Measurements from ENCODE around the gene WNT10A.

WNT10A gene

DNA sequence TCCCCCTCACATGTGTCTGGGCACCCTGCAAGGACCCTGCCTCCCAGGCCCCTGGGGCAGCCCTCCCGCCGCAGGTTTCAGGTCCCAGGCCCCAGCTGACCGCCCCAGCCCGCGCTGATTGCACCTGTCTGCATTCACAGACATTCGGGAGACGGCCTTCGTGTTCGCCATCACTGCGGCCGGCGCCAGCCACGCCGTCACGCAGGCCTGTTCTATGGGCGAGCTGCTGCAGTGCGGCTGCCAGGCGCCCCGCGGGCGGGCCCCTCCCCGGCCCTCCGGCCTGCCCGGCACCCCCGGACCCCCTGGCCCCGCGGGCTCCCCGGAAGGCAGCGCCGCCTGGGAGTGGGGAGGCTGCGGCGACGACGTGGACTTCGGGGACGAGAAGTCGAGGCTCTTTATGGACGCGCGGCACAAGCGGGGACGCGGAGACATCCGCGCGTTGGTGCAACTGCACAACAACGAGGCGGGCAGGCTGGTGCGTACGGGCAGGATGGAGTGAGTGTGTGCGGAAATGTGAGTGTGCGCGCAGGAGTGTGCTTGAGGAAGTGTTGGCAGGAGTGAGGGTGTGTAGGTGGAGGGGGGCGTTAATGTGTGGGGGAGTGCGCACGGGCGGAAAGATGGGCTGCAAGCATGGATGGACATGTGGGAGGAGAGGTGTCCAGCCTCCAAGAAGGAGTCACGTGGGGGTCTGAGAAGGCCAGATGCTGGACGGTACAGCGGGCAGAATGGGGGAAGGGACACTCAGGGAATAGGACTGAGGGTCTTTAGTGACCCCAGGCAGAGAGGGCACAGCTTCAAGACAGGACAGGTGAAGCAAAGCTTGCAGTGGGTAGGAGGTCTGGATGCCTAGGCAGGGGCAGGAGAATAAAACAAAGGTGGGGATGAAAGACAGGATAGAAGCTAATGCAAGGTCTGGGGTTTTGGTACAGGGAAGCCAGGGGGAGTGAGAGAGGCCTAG, 9.0 kb upstream of the WNT10A start:
- Histone ChIP-seq H3K9ac (ENCODE audit: low read length) (no peak overlapping the region), H3K4me1 (ENCODE audit: control insufficient read depth, insufficient read depth, low read length) (no peaks in the 10 kb centered on the region), H3K9me3 (ENCODE audit: control insufficient read depth, low read length) (no peaks in the 10 kb centered on the region), H3K36me3 (ENCODE audit: control insufficient read depth, insufficient read depth, low read length, severe bottlenecking) (no peaks in the 10 kb centered on the region), H3K4me3 (ENCODE audit: low read length) (no peak overlapping the region), H3K27me3 (replicated peaks; ENCODE audit: control insufficient read depth, insufficient read depth, low read length) (peaks cover 90% of the 10 kb centered on the region)
- no peak for DNase-seq (ENCODE audit: low read depth)

DNA sequence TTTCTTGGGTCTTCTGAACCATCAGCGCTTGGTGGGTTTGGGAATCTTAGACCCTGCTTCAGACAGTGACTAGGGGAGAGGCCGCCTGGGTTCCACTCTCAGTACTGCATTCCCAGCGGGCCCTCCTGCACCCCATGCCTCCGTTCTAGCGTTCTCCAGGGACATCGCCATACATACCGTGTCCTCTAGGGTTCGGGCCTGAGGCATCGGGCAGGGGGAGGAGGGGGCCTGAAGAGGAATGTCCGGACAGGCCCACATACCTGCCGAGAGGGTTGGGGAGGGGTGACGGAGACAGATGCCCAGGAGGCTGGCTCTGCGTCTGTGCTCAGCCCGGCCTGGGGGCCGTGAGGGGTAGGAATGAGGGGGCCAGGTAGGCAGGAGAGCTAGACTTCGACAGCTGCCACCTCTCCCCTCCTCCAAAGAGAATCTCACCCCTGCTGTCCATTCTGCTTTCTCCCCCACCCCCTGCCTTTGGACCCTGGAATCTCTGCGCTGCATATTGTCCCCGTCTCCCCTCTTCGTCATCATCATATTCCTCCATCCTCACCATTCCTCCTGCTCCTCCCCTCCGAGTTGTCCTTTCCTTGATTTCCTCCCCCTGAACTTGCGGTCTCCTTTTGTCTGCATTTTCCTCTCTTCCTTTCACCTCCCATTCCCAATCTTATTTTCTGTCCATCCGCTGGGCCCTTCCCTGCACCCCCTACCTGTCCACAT, 7.8 kb upstream of the WNT10A start:
- H3K9me3 ChIP-seq (ENCODE audit: control insufficient read depth, low read length) = no peaks in the 10 kb centered on the region
- H3K4me3 ChIP-seq (ENCODE audit: low read length) = no peak overlapping the region
- DNase-seq (ENCODE audit: low read depth) = no peak
- no peak overlapping the region for H3K9ac ChIP-seq (ENCODE audit: low read length)
- H3K4me1 ChIP-seq (ENCODE audit: control insufficient read depth, insufficient read depth, low read length) = no peaks in the 10 kb centered on the region
- H3K36me3 ChIP-seq (ENCODE audit: control insufficient read depth, insufficient read depth, low read length, severe bottlenecking) = no peaks in the 10 kb centered on the region
- peaks cover 88% of the 10 kb centered on the region for H3K27me3 ChIP-seq (replicated peaks; ENCODE audit: control insufficient read depth, insufficient read depth, low read length)

DNA sequence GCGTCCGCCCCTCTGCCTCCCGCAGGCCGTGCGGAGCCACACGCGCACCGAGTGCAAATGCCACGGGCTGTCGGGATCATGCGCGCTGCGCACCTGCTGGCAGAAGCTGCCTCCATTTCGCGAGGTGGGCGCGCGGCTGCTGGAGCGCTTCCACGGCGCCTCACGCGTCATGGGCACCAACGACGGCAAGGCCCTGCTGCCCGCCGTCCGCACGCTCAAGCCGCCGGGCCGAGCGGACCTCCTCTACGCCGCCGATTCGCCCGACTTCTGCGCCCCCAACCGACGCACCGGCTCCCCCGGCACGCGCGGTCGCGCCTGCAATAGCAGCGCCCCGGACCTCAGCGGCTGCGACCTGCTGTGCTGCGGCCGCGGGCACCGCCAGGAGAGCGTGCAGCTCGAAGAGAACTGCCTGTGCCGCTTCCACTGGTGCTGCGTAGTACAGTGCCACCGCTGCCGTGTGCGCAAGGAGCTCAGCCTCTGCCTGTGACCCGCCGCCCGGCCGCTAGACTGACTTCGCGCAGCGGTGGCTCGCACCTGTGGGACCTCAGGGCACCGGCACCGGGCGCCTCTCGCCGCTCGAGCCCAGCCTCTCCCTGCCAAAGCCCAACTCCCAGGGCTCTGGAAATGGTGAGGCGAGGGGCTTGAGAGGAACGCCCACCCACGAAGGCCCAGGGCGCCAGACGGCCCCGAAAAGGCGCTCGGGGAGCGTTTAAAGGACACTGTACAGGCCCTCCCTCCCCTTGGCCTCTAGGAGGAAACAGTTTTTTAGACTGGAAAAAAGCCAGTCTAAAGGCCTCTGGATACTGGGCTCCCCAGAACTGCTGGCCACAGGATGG, 7.1 kb upstream of the WNT10A start:
- H3K27me3 ChIP-seq (replicated peaks; ENCODE audit: control insufficient read depth, insufficient read depth, low read length) = peaks cover 87% of the 10 kb centered on the region
- H3K4me3 ChIP-seq (ENCODE audit: low read length) = no peak overlapping the region
- no peak overlapping the region for H3K9ac ChIP-seq (ENCODE audit: low read length)
- H3K4me1 ChIP-seq (ENCODE audit: control insufficient read depth, insufficient read depth, low read length) = no peaks in the 10 kb centered on the region
- H3K9me3 ChIP-seq (ENCODE audit: control insufficient read depth, low read length) = no peaks in the 10 kb centered on the region
- DNase-seq (ENCODE audit: low read depth) = no peak
- no peaks in the 10 kb centered on the region for H3K36me3 ChIP-seq (ENCODE audit: control insufficient read depth, insufficient read depth, low read length, severe bottlenecking)

DNA sequence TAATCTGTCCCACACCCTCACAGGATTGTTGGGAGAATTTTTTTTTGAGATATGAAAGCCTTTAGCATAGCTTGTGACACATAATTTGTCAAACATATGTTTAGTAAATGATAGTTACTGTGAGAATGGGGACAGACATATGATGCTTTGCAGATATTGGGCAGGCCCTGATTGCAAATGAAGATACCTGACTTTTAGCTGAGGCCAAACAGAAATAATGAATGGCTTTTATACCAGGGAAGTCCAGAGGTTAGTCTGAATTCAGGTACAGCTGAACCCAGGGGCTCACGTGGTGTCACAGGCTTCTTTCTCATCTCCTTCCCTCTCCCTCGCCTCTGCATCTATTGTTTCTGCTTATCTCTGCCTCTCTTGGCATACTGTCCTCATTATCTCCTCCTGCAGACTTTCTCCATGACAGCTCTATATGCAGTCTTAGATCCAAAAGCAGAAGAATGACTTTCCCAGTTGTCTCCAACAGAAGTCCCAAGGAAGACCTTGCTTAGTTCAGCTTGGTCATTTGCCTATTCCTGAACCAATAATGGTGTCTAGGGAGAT, 4.9 kb upstream of the WNT10A start:
- Histone ChIP-seq H3K9me3 (ENCODE audit: control insufficient read depth, low read length) (no peaks in the 10 kb centered on the region), H3K4me3 (ENCODE audit: low read length) (no peak overlapping the region), H3K9ac (ENCODE audit: low read length) (no peak overlapping the region), H3K27me3 (replicated peaks; ENCODE audit: control insufficient read depth, insufficient read depth, low read length) (peaks cover 80% of the 10 kb centered on the region), H3K36me3 (ENCODE audit: control insufficient read depth, insufficient read depth, low read length, severe bottlenecking) (no peaks in the 10 kb centered on the region), H3K4me1 (ENCODE audit: control insufficient read depth, insufficient read depth, low read length) (peaks cover 3% of the 10 kb centered on the region)
- no peak for DNase-seq (ENCODE audit: low read depth)

DNA sequence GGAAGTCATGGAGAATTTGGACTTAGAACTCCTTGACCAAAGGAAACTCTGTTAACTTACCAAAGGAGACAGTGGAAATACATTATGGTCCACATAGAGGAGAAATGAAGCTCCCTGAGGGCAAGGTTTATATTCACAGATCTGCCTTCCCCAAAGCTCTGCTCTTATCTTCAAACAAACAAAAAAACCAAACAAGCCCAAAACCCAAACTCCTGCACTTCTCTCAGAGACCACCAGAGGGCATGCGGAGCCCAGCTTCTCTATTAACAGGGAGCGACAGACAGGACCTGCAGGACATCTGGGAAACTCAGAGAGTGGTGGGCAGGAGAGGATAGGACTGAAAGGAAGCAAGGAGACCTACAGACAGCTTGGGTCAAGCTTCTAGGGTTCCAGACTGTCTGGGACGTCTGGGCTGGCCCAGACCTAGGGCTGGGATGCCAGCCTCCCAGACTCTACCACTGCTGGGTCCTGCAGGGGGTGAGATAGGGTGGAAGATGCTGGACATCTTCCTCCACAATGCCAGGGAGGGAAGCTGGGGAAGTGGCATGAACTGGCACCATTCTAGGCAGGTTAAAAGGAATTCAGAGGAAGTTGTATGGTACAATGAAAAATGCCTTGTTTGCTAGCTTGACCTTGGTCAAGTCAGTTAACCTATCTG, 4.0 kb upstream of the WNT10A start:
- Histone ChIP-seq H3K9me3 (ENCODE audit: control insufficient read depth, low read length) (no peaks in the 10 kb centered on the region), H3K9ac (ENCODE audit: low read length) (no peak overlapping the region), H3K4me1 (ENCODE audit: control insufficient read depth, insufficient read depth, low read length) (peaks cover 3% of the 10 kb centered on the region), H3K27me3 (replicated peaks; ENCODE audit: control insufficient read depth, insufficient read depth, low read length) (peaks cover 81% of the 10 kb centered on the region), H3K36me3 (ENCODE audit: control insufficient read depth, insufficient read depth, low read length, severe bottlenecking) (no peaks in the 10 kb centered on the region), H3K4me3 (ENCODE audit: low read length) (no peak overlapping the region)
- DNase-seq (ENCODE audit: low read depth) = peak; percentile 85

DNA sequence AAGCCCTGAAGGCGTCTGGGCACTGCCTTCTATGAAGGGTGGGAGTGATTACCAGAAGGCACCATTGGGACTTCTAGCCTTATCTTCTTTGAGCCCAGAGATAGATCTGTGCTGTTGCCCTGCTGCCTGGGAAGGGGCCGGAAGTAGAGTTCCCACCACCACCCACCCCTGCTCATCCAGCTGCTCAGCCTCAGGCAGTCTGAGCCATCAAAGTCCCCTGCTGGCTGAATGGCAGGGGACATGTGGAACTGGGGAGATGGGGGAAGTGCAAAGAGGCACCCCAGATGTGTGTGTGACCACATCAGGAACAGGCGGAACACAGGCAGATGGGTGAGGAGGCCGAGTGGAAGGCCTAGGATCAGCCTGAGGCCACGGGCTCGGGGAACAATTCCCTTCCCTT, 3.3 kb upstream of the WNT10A start:
- Histone ChIP-seq H3K9me3 (ENCODE audit: control insufficient read depth, low read length) (no peaks in the 10 kb centered on the region), H3K27me3 (replicated peaks; ENCODE audit: control insufficient read depth, insufficient read depth, low read length) (peaks cover 79% of the 10 kb centered on the region), H3K36me3 (ENCODE audit: control insufficient read depth, insufficient read depth, low read length, severe bottlenecking) (no peaks in the 10 kb centered on the region), H3K4me3 (ENCODE audit: low read length) (no peak overlapping the region), H3K9ac (ENCODE audit: low read length) (no peak overlapping the region), H3K4me1 (ENCODE audit: control insufficient read depth, insufficient read depth, low read length) (peaks cover 3% of the 10 kb centered on the region)
- DNase-seq (ENCODE audit: low read depth) = no peak

DNA sequence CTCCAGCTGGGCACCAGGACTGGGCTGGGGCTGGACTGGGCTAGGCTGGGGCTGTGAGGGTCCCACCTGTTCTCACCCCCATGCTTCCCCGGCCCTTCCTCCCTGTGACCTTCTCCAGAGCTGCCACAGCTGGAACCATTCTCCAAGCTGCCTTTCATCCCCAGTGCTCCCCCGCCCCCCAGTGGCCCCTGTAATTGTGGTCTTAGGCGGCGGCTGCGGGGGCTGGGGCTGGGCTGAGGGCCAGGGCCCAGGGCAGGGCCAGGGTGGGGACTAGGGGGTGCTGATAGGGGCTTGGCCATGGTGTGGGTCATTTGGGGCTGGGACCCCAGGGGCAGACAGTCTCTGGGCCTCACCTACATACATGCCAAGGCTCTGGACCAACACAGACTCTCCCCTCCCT, 2.8 kb upstream of the WNT10A start:
- H3K9me3 ChIP-seq (ENCODE audit: control insufficient read depth, low read length) = no peaks in the 10 kb centered on the region
- DNase-seq (ENCODE audit: low read depth) = no peak
- peaks cover 3% of the 10 kb centered on the region for H3K4me1 ChIP-seq (ENCODE audit: control insufficient read depth, insufficient read depth, low read length)
- H3K9ac ChIP-seq (ENCODE audit: low read length) = no peak overlapping the region
- H3K36me3 ChIP-seq (ENCODE audit: control insufficient read depth, insufficient read depth, low read length, severe bottlenecking) = no peaks in the 10 kb centered on the region
- peaks cover 78% of the 10 kb centered on the region for H3K27me3 ChIP-seq (replicated peaks; ENCODE audit: control insufficient read depth, insufficient read depth, low read length)
- no peak overlapping the region for H3K4me3 ChIP-seq (ENCODE audit: low read length)

DNA sequence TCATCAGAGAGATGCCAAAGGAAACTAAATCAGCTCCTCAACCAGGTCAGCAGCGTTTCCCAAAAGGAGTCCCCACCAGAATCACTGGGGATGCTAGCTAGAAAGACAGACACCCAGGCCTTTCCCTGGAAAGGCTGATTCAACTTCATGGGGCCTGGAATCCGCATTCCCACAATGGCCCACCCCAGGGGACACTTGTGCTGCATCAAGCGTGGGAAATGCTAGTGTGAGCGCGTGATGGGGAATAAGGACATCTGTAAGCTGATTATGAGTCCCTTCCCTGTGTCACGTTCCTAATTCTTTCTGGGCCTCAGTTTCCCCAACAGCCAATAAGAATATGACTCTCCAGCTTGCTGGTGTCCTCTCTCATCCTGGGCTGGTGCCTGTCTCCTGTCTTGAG, 2.2 kb upstream of the WNT10A start:
- Histone ChIP-seq H3K4me3 (ENCODE audit: low read length) (no peak overlapping the region), H3K9ac (ENCODE audit: low read length) (no peak overlapping the region), H3K9me3 (ENCODE audit: control insufficient read depth, low read length) (no peaks in the 10 kb centered on the region), H3K36me3 (ENCODE audit: control insufficient read depth, insufficient read depth, low read length, severe bottlenecking) (no peaks in the 10 kb centered on the region), H3K27me3 (replicated peaks; ENCODE audit: control insufficient read depth, insufficient read depth, low read length) (peaks cover 77% of the 10 kb centered on the region), H3K4me1 (ENCODE audit: control insufficient read depth, insufficient read depth, low read length) (peaks cover 3% of the 10 kb centered on the region)
- no peak for DNase-seq (ENCODE audit: low read depth)

DNA sequence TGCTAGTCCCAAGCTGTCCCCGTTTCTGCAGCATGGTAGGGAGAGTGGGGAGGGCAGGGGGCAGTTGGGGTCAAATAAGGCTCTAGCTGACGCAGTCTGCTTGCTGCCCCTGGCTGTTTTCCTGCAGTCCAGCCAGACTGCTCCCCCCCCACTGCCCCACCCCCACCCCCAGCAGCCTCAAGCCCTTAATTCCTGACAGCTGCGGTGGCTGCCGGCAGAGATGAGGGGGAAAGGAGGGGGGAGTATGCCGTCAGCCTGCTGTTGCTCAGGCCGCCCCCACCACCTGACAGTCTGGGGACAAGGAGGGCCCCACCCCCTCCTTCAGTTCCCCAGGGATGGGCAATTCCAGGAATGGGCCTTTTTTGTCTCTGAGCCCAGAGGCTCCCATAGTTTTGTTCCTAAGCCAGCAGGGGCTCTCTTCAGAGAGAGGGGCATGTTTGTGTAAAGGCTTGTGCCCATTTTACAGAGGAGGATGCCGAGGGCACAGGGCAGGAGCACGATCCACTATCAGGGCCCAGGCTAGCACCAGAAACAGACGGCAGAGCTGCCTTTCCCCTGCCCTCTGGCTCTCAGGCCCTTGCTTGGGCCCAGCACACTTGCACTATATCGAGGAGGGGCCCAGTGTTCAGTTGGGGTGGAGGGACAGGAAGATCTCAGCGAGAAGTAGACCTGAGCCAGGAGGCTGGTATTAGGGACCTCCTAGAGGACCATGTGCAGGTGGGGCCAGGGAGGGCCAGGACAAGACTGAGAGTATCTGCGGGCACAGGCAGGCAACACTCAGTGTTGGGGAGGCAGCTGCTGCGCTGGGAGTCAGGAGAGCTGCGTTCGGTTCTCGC, 1.5 kb upstream of the WNT10A start:
- Histone ChIP-seq H3K9me3 (ENCODE audit: control insufficient read depth, low read length) (no peaks in the 10 kb centered on the region), H3K4me3 (ENCODE audit: low read length) (no peak overlapping the region), H3K36me3 (ENCODE audit: control insufficient read depth, insufficient read depth, low read length, severe bottlenecking) (no peaks in the 10 kb centered on the region), H3K27me3 (replicated peaks; ENCODE audit: control insufficient read depth, insufficient read depth, low read length) (peaks cover 72% of the 10 kb centered on the region), H3K4me1 (ENCODE audit: control insufficient read depth, insufficient read depth, low read length) (peaks cover 3% of the 10 kb centered on the region), H3K9ac (ENCODE audit: low read length) (no peak overlapping the region)
- DNase-seq (ENCODE audit: low read depth) = no peak

DNA sequence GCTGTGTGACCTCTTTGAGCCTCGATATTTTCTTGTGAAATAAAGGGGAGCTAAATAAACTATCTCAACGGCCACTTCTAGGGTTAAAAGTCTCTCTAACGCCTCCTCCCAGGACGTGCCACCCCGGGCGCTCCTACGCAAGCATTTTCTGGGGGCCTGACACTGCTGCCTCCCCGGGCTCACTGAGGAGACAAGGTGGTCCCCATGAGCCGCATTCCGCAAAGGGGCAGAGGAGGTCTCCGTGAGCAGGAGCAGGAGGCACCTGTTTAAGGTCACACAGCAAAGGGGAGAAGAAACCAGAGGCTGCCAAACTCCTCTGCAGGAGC, 913 bp upstream of the WNT10A start:
- no peaks in the 10 kb centered on the region for H3K9me3 ChIP-seq (ENCODE audit: control insufficient read depth, low read length)
- H3K27me3 ChIP-seq (replicated peaks; ENCODE audit: control insufficient read depth, insufficient read depth, low read length) = peaks cover 71% of the 10 kb centered on the region
- no peak for DNase-seq (ENCODE audit: low read depth)
- H3K4me3 ChIP-seq (ENCODE audit: low read length) = no peak overlapping the region
- H3K9ac ChIP-seq (ENCODE audit: low read length) = no peak overlapping the region
- H3K36me3 ChIP-seq (ENCODE audit: control insufficient read depth, insufficient read depth, low read length, severe bottlenecking) = no peaks in the 10 kb centered on the region
- peaks cover 3% of the 10 kb centered on the region for H3K4me1 ChIP-seq (ENCODE audit: control insufficient read depth, insufficient read depth, low read length)
